HepG2 (cell line): Measurements from ENCODE around the gene LGR6. TPM values are rescaled to one million over a fixed set of nuclear protein-coding genes. Genes with fewer than 3 reads are reported as not detected.

ENCODE experiments used
- ATAC-seq: fragments of 200-7000 bp; cut with Tn5 transposase; 3 replicates; pipeline ENCODE4 v1.9.1; 2020; ENCODE audit warnings: mild to moderate bottlenecking, moderate library complexity
- BruUV-seq: library from RNA; stranded (reverse); fragments of 400-500 nt; replicated peaks from 2 replicates; lab custom pipeline; 2021; lab: Mats Ljungman, UMichigan
- CTCF ChIA-PET: fragments of 300-600 bp; formaldehyde crosslinking; extraction: SDS; loops from one replicate; lab custom pipeline; 2021; ENCODE audit warnings: low total read pairs, inconsistent platforms, low intra/inter-chr PET ratio; lab: Yijun Ruan, JAX
- POLR2A ChIA-PET: fragments of 350-600 bp; sonication (Branson Sonifier 250); formaldehyde crosslinking; loops from one replicate; lab custom pipeline; 2020; ENCODE audit warnings: antibody characterized with exemption, inconsistent platforms; lab: Yijun Ruan, JAX
- DNase-seq: peaks from one replicate; pipeline ENCODE4 v3.0.0-alpha.2; 2015; ENCODE audit warnings: low spot score
- FAIRE-seq: peaks from 3 replicates; lab custom pipeline; 2011; peaks lifted over from hg19 to GRCh38; lab: Jason Lieb, UNC
- H2AFZ ChIP-seq: one replicate; pipeline ENCODE4 v1.6.1; 2011; ENCODE audit warnings: low read length, inconsistent platforms
- H3K27ac ChIP-seq: fragments of 300-600 bp; 3 replicates; pipeline ENCODE4 v1.8.0; 2011; ENCODE audit warnings: mixed run types, mild to moderate bottlenecking, mixed read lengths, low read length, inconsistent platforms; ENCODE audit not compliant: insufficient read depth; ENCODE audit errors: extremely low read length
- H3K27me3 ChIP-seq, 2 experiments: fragments of 200-600 bp in 1 of 2; 2 replicates in 1 of 2; 3 replicates in 1 of 2; pipeline versions ENCODE4 v1.6.0 to v1.8.0; 2011; ENCODE audit warnings: low read length in 2 of 2, mild to moderate bottlenecking in 2 of 2, moderate library complexity in 2 of 2, inconsistent platforms in 1 of 2; ENCODE audit not compliant: insufficient read depth in 2 of 2, control insufficient read depth in 1 of 2
- H3K36me3 ChIP-seq, 2 experiments: fragments of 200-600 bp in 1 of 2; replicated peaks in 1 of 2; 2 replicates in 1 of 2; 3 replicates in 1 of 2; pipeline versions ENCODE4 v1.5.1 to v1.8.0; 2011; ENCODE audit warnings: low read length in 2 of 2, inconsistent platforms in 1 of 2; ENCODE audit not compliant: insufficient read depth in 2 of 2, control insufficient read depth in 1 of 2
- H3K4me1 ChIP-seq: 2 replicates; pipeline ENCODE4 v1.5.1; 2012; ENCODE audit warnings: low read length, inconsistent platforms; ENCODE audit not compliant: insufficient read depth
- H3K4me2 ChIP-seq: 2 replicates; pipeline ENCODE4 v1.6.0; 2011; ENCODE audit warnings: low read depth, low read length, inconsistent platforms
- H3K4me3 ChIP-seq, 3 experiments: fragments of 200-600 bp in 1 of 3; sonication (generic), shearing (Covaris generic) in 1 of 3; replicated peaks in 1 of 3; 2 replicates each; pipeline ENCODE4 v1.5.1; 2011 to 2016; ENCODE audit warnings: low read length in 3 of 3, inconsistent platforms in 2 of 3, low read depth in 2 of 3, mild to moderate bottlenecking in 2 of 3, control low read depth in 1 of 3, mixed read lengths in 1 of 3; ENCODE audit not compliant: insufficient read depth in 1 of 3
- H3K79me2 ChIP-seq: one replicate; pipeline ENCODE4 v1.6.1; 2011; ENCODE audit warnings: low read length, inconsistent platforms; ENCODE audit not compliant: insufficient read depth
- H3K9ac ChIP-seq: 2 replicates; pipeline ENCODE4 v1.6.0; 2011; ENCODE audit warnings: mild to moderate bottlenecking, low read depth, low read length, inconsistent platforms; ENCODE audit not compliant: insufficient read depth
- H3K9me3 ChIP-seq: 2 replicates; pipeline ENCODE4 v1.5.1; 2012; ENCODE audit warnings: mild to moderate bottlenecking, low read length
- H4K20me1 ChIP-seq: 2 replicates; pipeline ENCODE4 v1.6.0; 2011; ENCODE audit warnings: inconsistent platforms, mild to moderate bottlenecking, low read length, moderate library complexity; ENCODE audit not compliant: insufficient read depth
- GFI1 ChIP-seq: sonication (generic); formaldehyde crosslinking; IDR thresholded peaks from 2 replicates; pipeline ENCODE4 v1.5.0; 2020; ENCODE audit warnings: missing genetic modification reagents, mild to moderate bottlenecking, borderline replicate concordance
- TGIF2 ChIP-seq: IDR thresholded peaks from 2 replicates; pipeline ENCODE4 v1.6.1; 2016; ENCODE audit warnings: control low read depth, missing compliant biosample characterization
- ZMAT5 ChIP-seq: sonication (generic); formaldehyde crosslinking; IDR thresholded peaks from 2 replicates; pipeline ENCODE4 v1.5.0; 2020; ENCODE audit warnings: mild to moderate bottlenecking, low read depth, missing genetic modification reagents, borderline replicate concordance
- ZNF441 ChIP-seq: sonication (generic); formaldehyde crosslinking; IDR thresholded peaks from 2 replicates; pipeline ENCODE4 v1.7.0; 2021; ENCODE audit warnings: missing genetic modification reagents, borderline replicate concordance
- ZSCAN30 ChIP-seq: sonication (generic); formaldehyde crosslinking; IDR thresholded peaks from 2 replicates; pipeline ENCODE4 v1.5.0; 2020; ENCODE audit warnings: mild to moderate bottlenecking, missing genetic modification reagents
- ZZZ3 ChIP-seq: sonication (generic); formaldehyde crosslinking; IDR thresholded peaks from 2 replicates; pipeline ENCODE4 v1.4.0; 2020; ENCODE audit warnings: missing genetic modification reagents, mild to moderate bottlenecking, borderline replicate concordance
- WGBS: methylation state at CpG from one replicate; pipeline ENCODE4 v1.1.6; 2017; ENCODE audit warnings: low lambda C conversion rate; 5-methylcytosine and 5-hydroxymethylcytosine counted together
- in situ Hi-C: cut with HindIII; loops from 2 replicates; pipeline ENCODE4 v1.10.0; 2017; ENCODE audit warnings: low pct_unique_long_range_greater_than_20kb; ENCODE audit not compliant: extremely low pct_ligation_motif_present
- intact Hi-C: fragments of 100-400 bp; cut with micrococcal nuclease; formaldehyde crosslinking; loops from one replicate; pipeline ENCODE4 v1.10.0; 2022; ENCODE audit not compliant: unreplicated experiment
- polyA plus RNA-seq, 8 experiments: library from polyadenylated mRNA; depleted of rRNA in 3 of 8; stranded (reverse) in 7 of 8; unstranded in 1 of 8; fragments of >200 nt; fragmentation: Illumina TruSeq in 4 of 8; extraction: Trizol in 4 of 8; gene quantifications; 2 replicates each; pipeline versions ENCODE4 v1.2.1 to v1.2.3, GENCODE V29; 2011 to 2016; ENCODE audit warnings: low read depth in 4 of 8, missing spikeins in 1 of 8, mixed read lengths in 1 of 8; ENCODE audit not compliant: insufficient read depth in 1 of 8
- total RNA-seq, 5 experiments: library from RNA; depleted of rRNA; stranded (reverse); fragments of >200 nt; fragmentation: Illumina TruSeq; extraction: Trizol; gene quantifications; 2 replicates each; pipeline ENCODE4 v1.2.3, GENCODE V29; 2016; ENCODE audit warnings: low read depth in 1 of 5
- TF ChIP-seq, protein P1 (sequence below): sonication (generic); formaldehyde crosslinking; IDR thresholded peaks from 2 replicates; pipeline ENCODE4 v1.9.0; 2021; ENCODE audit warnings: mild to moderate bottlenecking, missing genetic modification reagents

Gene LGR6
- total and polyA plus RNA-seq, 2 of the 13 experiments (the other 11 are each of a cell fraction or from before 2014, with no cell fraction given): 0.07 TPM; not detected in 1

DNA sequence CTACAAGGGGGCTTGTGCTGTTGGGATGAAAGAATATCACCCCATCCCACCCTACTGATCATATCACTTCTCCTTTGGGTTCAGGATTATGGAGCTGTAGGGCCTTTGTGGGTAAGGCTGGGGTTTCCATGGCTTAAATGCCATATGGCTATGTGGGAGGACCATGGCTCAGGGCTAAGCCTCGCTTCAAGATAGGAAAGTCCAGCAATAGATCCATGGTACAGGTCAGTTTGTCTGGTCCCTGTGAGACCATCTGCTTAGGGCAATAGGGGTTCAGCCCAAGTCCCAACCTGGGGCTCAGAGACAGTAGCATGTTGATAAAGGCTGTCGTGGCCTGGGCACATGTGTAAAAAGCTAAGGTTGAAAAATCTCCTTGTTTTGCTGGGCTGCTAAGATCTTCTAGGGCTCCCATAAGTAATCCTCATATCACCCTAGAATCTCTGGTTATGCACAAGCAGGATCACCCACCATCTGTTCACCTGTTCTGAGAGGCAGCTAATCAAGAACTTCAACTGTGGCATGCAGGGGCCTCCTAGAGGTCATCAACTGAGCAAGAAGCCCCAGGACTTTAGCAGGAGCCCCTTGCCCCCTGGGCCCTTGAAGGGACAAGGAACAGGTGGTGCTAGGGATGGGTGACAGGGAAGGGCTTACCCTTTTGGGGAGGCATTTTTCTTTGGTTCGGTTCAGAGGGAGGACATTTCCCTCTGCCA lies 81.6 kb downstream of the LGR6 start:
- CTCF ChIA-PET: interaction anchor here (1.2 kb wide), 1 partner anchor 40 kb away, joined by 7 read pairs; no protein-coding TSS in a partner anchor
- Histone ChIP-seq H3K36me3 (no peaks in the 10 kb centered on the region), H3K4me3 (no peak overlapping the region), H4K20me1 (no peaks in the 10 kb centered on the region), H3K9me3 (no peaks in the 10 kb centered on the region), H3K79me2 (no peaks in the 10 kb centered on the region), H3K27me3 (peaks cover 0 to 31% of the 10 kb centered on the region in 2 experiments; a peak in 3 of 5 replicates), H3K4me2 (no peak overlapping the region), H3K27ac (no peak overlapping the region), H3K4me1 (no peaks in the 10 kb centered on the region), H3K9ac (no peak overlapping the region), H2AFZ (no peak overlapping the region)
- in situ Hi-C loops (no loop called here), intact Hi-C loops (no loop called here)
- 0% methylated on average over 2 of the region's 3 CpGs for WGBS
- TF ChIP-seq ZZZ3 (CRISPR knock-in tag) (no peak), TGIF2 (CRISPR knock-in tag) (no peak), ZNF441 (no peak), GFI1 (CRISPR knock-in tag) (no peak)
- no TSS peak for BruUV-seq
- no peak for ATAC-seq
- DNase-seq: no peak
- POLR2A ChIA-PET: no interaction called here
- FAIRE-seq: no peak

GRCh38 chr1:202276081-202276715 lies 82.6 kb downstream of the LGR6 start:
- Histone ChIP-seq H3K27me3 (peaks cover 0 to 27% of the 10 kb centered on the region in 2 experiments; a peak in 2 of 5 replicates), H3K4me2 (no peak overlapping the region), H3K9me3 (no peaks in the 10 kb centered on the region), H3K79me2 (no peaks in the 10 kb centered on the region), H3K4me3 (no peak overlapping the region), H2AFZ (no peak overlapping the region), H3K27ac (no peak overlapping the region), H3K9ac (no peak overlapping the region), H3K36me3 (no peaks in the 10 kb centered on the region), H3K4me1 (no peaks in the 10 kb centered on the region), H4K20me1 (no peaks in the 10 kb centered on the region)
- TF ChIP-seq ZMAT5 (CRISPR knock-in tag) (no peak), ZSCAN30 (CRISPR knock-in tag) (no peak)
- TF ChIP-seq, protein P1, sequence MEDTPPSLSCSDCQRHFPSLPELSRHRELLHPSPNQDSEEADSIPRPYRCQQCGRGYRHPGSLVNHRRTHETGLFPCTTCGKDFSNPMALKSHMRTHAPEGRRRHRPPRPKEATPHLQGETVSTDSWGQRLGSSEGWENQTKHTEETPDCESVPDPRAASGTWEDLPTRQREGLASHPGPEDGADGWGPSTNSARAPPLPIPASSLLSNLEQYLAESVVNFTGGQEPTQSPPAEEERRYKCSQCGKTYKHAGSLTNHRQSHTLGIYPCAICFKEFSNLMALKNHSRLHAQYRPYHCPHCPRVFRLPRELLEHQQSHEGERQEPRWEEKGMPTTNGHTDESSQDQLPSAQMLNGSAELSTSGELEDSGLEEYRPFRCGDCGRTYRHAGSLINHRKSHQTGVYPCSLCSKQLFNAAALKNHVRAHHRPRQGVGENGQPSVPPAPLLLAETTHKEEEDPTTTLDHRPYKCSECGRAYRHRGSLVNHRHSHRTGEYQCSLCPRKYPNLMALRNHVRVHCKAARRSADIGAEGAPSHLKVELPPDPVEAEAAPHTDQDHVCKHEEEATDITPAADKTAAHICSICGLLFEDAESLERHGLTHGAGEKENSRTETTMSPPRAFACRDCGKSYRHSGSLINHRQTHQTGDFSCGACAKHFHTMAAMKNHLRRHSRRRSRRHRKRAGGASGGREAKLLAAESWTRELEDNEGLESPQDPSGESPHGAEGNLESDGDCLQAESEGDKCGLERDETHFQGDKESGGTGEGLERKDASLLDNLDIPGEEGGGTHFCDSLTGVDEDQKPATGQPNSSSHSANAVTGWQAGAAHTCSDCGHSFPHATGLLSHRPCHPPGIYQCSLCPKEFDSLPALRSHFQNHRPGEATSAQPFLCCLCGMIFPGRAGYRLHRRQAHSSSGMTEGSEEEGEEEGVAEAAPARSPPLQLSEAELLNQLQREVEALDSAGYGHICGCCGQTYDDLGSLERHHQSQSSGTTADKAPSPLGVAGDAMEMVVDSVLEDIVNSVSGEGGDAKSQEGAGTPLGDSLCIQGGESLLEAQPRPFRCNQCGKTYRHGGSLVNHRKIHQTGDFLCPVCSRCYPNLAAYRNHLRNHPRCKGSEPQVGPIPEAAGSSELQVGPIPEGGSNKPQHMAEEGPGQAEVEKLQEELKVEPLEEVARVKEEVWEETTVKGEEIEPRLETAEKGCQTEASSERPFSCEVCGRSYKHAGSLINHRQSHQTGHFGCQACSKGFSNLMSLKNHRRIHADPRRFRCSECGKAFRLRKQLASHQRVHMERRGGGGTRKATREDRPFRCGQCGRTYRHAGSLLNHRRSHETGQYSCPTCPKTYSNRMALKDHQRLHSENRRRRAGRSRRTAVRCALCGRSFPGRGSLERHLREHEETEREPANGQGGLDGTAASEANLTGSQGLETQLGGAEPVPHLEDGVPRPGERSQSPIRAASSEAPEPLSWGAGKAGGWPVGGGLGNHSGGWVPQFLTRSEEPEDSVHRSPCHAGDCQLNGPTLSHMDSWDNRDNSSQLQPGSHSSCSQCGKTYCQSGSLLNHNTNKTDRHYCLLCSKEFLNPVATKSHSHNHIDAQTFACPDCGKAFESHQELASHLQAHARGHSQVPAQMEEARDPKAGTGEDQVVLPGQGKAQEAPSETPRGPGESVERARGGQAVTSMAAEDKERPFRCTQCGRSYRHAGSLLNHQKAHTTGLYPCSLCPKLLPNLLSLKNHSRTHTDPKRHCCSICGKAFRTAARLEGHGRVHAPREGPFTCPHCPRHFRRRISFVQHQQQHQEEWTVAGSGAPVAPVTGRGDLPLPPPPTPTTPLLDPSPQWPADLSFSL (CRISPR knock-in tag): no peak
- no TSS peak for BruUV-seq
- DNase-seq: no peak
- FAIRE-seq: no peak
- CTCF ChIA-PET: no interaction called here
- in situ Hi-C loops: no loop called here
- intact Hi-C loops: no loop called here
- 58% methylated on average over 11 of the region's 11 CpGs for WGBS
- ATAC-seq: no peak
- POLR2A ChIA-PET: no interaction called here
